ENCODE results near the gene MYH15.

GRCh38 chr3:108448593-108448992, 61.8 kb downstream of the MYH15 start:
- no peak for TF ChIP-seq CTBP1 (IDR thresholded peaks at IDR 0.05; ENCODE audit: borderline replicate concordance)
- TF ChIP-seq BHLHE40 (IDR thresholded peaks at IDR 0.05; ENCODE audit: borderline replicate concordance) = no peak
- no peak for TF ChIP-seq TARDBP (IDR thresholded peaks at IDR 0.05)
- no peak for TF ChIP-seq HDGF (IDR thresholded peaks at IDR 0.05; ENCODE audit: borderline replicate concordance)
- no peak for TF ChIP-seq NFRKB (IDR thresholded peaks at IDR 0.05)
- no peak for TF ChIP-seq SUZ12 (IDR thresholded peaks at IDR 0.05)
- TF ChIP-seq FOXA1 (IDR thresholded peaks at IDR 0.05) = no peak
- no peak for TF ChIP-seq PKNOX1 (IDR thresholded peaks at IDR 0.05)
- no peak for TF ChIP-seq FOXM1 (IDR thresholded peaks at IDR 0.05; ENCODE audit: borderline replicate concordance)
- TF ChIP-seq FOXK2 (IDR thresholded peaks at IDR 0.05) = no peak
- no peak for TF ChIP-seq ELF4 (IDR thresholded peaks at IDR 0.05)
- no peak for TF ChIP-seq SP1 (IDR thresholded peaks at IDR 0.05)
